H1 (cell line): ENCODE data around the gene LAMB3. TPM values are rescaled to one million over a fixed set of nuclear protein-coding genes. Genes with fewer than 3 reads are reported as not detected.

Experiments used
- CTCF ChIA-PET: fragments of 300-600 bp; sonication (Branson Sonifier 250); formaldehyde crosslinking; loops from one replicate; lab custom pipeline; 2021; ENCODE audit not compliant: partially characterized antibody; lab: Charles Lee
- POLR2A ChIA-PET: fragments of 300-600 bp; sonication (Branson Sonifier 250); formaldehyde crosslinking; loops from one replicate; lab custom pipeline; 2021; ENCODE audit warnings: inconsistent platforms; ENCODE audit not compliant: partially characterized antibody; lab: Charles Lee
- DNase-seq, 2 experiments: peaks; one replicate each; pipeline versions ENCODE4 v3.0.0 to v3.0.0-alpha.2; 2010 to 2022; ENCODE audit warnings: low spot score in 2 of 2, low read depth in 1 of 2, mixed read lengths in 1 of 2
- FAIRE-seq: peaks from 2 replicates; lab custom pipeline; 2011; peaks lifted over from hg19 to GRCh38; lab: Jason Lieb, UNC
- H2AFZ ChIP-seq: 2 replicates; pipeline ENCODE4 v1.8.1; 2012; ENCODE audit warnings: low read length, inconsistent platforms
- H2AK5ac ChIP-seq: 2 replicates; pipeline ENCODE4 v1.6.1; 2013; ENCODE audit warnings: low read depth, low read length
- H2BK120ac ChIP-seq: replicated peaks from 2 replicates; pipeline ENCODE3; 2013; ENCODE audit warnings: low read depth, low read length, inconsistent platforms
- H2BK12ac ChIP-seq: 2 replicates; pipeline ENCODE4 v1.6.1; 2013; ENCODE audit warnings: low read depth, low read length
- H2BK15ac ChIP-seq: 2 replicates; pipeline ENCODE4 v1.6.1; 2013; ENCODE audit warnings: low read length
- H2BK20ac ChIP-seq: 2 replicates; pipeline ENCODE4 v1.6.1; 2013; ENCODE audit warnings: low read length
- H2BK5ac ChIP-seq: 2 replicates; pipeline ENCODE4 v1.6.1; 2013; ENCODE audit warnings: low read depth, low read length
- H3K14ac ChIP-seq: 2 replicates; pipeline ENCODE4 v1.6.1; 2013; ENCODE audit warnings: inconsistent platforms; ENCODE audit not compliant: insufficient read length
- H3K18ac ChIP-seq: 2 replicates; pipeline ENCODE4 v1.6.1; 2013; ENCODE audit warnings: low read length; ENCODE audit errors: extremely low read depth
- H3K23ac ChIP-seq: 2 replicates; pipeline ENCODE4 v1.6.1; 2013; ENCODE audit warnings: inconsistent platforms; ENCODE audit not compliant: insufficient read length
- H3K23me2 ChIP-seq: 2 replicates; pipeline ENCODE4 v1.6.1; 2013; ENCODE audit warnings: low read depth, low read length
- H3K27ac ChIP-seq: 2 replicates; pipeline ENCODE4 v1.6.1; 2011; ENCODE audit warnings: low read depth, low read length, inconsistent platforms
- H3K27me3 ChIP-seq, 4 experiments: replicated peaks in 1 of 4; 1 replicate in 1 of 4; 2 replicates in 3 of 4; pipeline versions ENCODE4 v1.6.1 to v1.8.1; 2011 to 2013; ENCODE audit warnings: low read length in 3 of 4, mild to moderate bottlenecking in 3 of 4, inconsistent platforms in 2 of 4, mixed read lengths in 2 of 4, moderate library complexity in 1 of 4; ENCODE audit not compliant: control insufficient read depth in 3 of 4, insufficient read depth in 3 of 4; ENCODE audit errors: extremely low read depth in 1 of 4
- H3K36me3 ChIP-seq, 4 experiments: 2 replicates each; pipeline versions ENCODE4 v1.6.1 to v1.8.1; 2011 to 2013; ENCODE audit warnings: mild to moderate bottlenecking in 4 of 4, low read length in 3 of 4, moderate library complexity in 2 of 4, control low read depth in 1 of 4, inconsistent platforms in 1 of 4; ENCODE audit not compliant: insufficient read depth in 4 of 4, control insufficient read depth in 2 of 4
- H3K4ac ChIP-seq: replicated peaks from 2 replicates; pipeline ENCODE3; 2013; ENCODE audit warnings: low read length, low read depth, mixed read lengths, inconsistent platforms; ENCODE audit not compliant: insufficient read length
- H3K4me1 ChIP-seq, 4 experiments: replicated peaks in 1 of 4; 1 replicate in 1 of 4; 2 replicates in 3 of 4; pipeline versions ENCODE4 v1.6.1 to v1.8.1; 2011 to 2013; ENCODE audit warnings: low read length in 3 of 4, inconsistent platforms in 2 of 4, mixed read lengths in 1 of 4; ENCODE audit not compliant: insufficient read depth in 4 of 4, control insufficient read depth in 3 of 4
- H3K4me2 ChIP-seq, 2 experiments: 2 replicates each; pipeline versions ENCODE4 v1.6.1 to v1.8.1; 2011 to 2013; ENCODE audit warnings: low read depth in 2 of 2, low read length in 2 of 2, control low read depth in 1 of 2, inconsistent platforms in 1 of 2, mild to moderate bottlenecking in 1 of 2; ENCODE audit not compliant: insufficient read depth in 1 of 2
- H3K4me3 ChIP-seq, 4 experiments: fragments of 200-600, 300-600 bp in 1 of 4; sonication (generic), shearing (Covaris generic), sonication (Bioruptor Twin) in 1 of 4; 2 replicates each; pipeline versions ENCODE4 v1.5.1 to v1.8.1; 2011 to 2016; ENCODE audit warnings: low read length in 4 of 4, low read depth in 3 of 4, control low read depth in 2 of 4, inconsistent platforms in 2 of 4, mild to moderate bottlenecking in 2 of 4, mixed read lengths in 1 of 4, moderate library complexity in 1 of 4; ENCODE audit not compliant: insufficient read depth in 2 of 4; ENCODE audit errors: extremely low read depth in 1 of 4
- H3K56ac ChIP-seq: replicated peaks from 2 replicates; pipeline ENCODE3; 2013; ENCODE audit warnings: low read depth, mild to moderate bottlenecking, mixed read lengths, low read length, inconsistent platforms; ENCODE audit not compliant: insufficient read length
- H3K79me1 ChIP-seq: 2 replicates; pipeline ENCODE4 v1.6.1; 2013; ENCODE audit warnings: low read depth, low read length, control low read depth
- H3K79me2 ChIP-seq, 2 experiments: 2 replicates each; pipeline versions ENCODE4 v1.6.1 to v1.8.1; 2012 to 2013; ENCODE audit warnings: low read length in 2 of 2, mild to moderate bottlenecking in 2 of 2, inconsistent platforms in 1 of 2; ENCODE audit not compliant: insufficient read depth in 2 of 2, control insufficient read depth in 1 of 2
- H3K9ac ChIP-seq, 4 experiments: replicated peaks in 1 of 4; 1 replicate in 1 of 4; 2 replicates in 3 of 4; pipeline versions ENCODE4 v1.6.1 to v1.8.1; 2011 to 2013; ENCODE audit warnings: low read depth in 3 of 4, low read length in 3 of 4, control low read depth in 2 of 4, mild to moderate bottlenecking in 2 of 4, moderate library complexity in 2 of 4, inconsistent platforms in 1 of 4; ENCODE audit errors: extremely low read depth in 1 of 4
- H3K9me3 ChIP-seq, 2 experiments: 2 replicates each; pipeline versions ENCODE4 v1.6.1 to v1.8.1; 2012 to 2013; ENCODE audit warnings: mild to moderate bottlenecking in 2 of 2, moderate library complexity in 2 of 2, control low read depth in 1 of 2, inconsistent platforms in 1 of 2, low read depth in 1 of 2, low read length in 1 of 2, mixed read lengths in 1 of 2; ENCODE audit not compliant: insufficient read depth in 2 of 2
- H4K20me1 ChIP-seq, 2 experiments: replicated peaks in 1 of 2; 2 replicates each; pipeline versions ENCODE3 to v1.8.1; 2011 to 2013; ENCODE audit warnings: inconsistent platforms in 2 of 2, low read length in 2 of 2, mild to moderate bottlenecking in 1 of 2; ENCODE audit not compliant: insufficient read depth in 2 of 2, control insufficient read depth in 1 of 2
- H4K5ac ChIP-seq: 2 replicates; pipeline ENCODE4 v1.6.1; 2013; ENCODE audit warnings: low read length, low read depth, mixed read lengths, inconsistent platforms; ENCODE audit not compliant: insufficient read length
- H4K8ac ChIP-seq: 2 replicates; pipeline ENCODE4 v1.8.0; 2013; ENCODE audit warnings: mild to moderate bottlenecking, moderate library complexity, low read length, inconsistent platforms; ENCODE audit not compliant: insufficient read depth; ENCODE audit errors: extremely low read depth
- H4K91ac ChIP-seq: replicated peaks from 2 replicates; pipeline ENCODE3; 2013; ENCODE audit warnings: low read length, mixed read lengths, inconsistent platforms; ENCODE audit not compliant: insufficient read length
- ATF3 ChIP-seq: IDR thresholded peaks from 2 replicates; pipeline ENCODE4 v1.6.1; 2011; ENCODE audit warnings: low read depth, mild to moderate bottlenecking, low read length; ENCODE audit not compliant: insufficient read depth
- CBX5 ChIP-seq: fragments of 300-800, 300-1000 bp; sonication (generic); IDR thresholded peaks from 2 replicates; pipeline ENCODE4 v1.7.1; 2016; ENCODE audit warnings: antibody characterized with exemption, low read length, low read depth
- CEBPB ChIP-seq: IDR thresholded peaks from 2 replicates; pipeline ENCODE4 v1.6.1; 2012; ENCODE audit warnings: low read depth, low read length
- CREB1 ChIP-seq: IDR thresholded peaks from 2 replicates; pipeline ENCODE4 v1.6.1; 2012; ENCODE audit warnings: inconsistent platforms
- CTBP2 ChIP-seq: IDR thresholded peaks from 2 replicates; pipeline ENCODE4 v1.7.0; 2011; ENCODE audit warnings: borderline replicate concordance, mild to moderate bottlenecking, moderate library complexity, mixed read lengths, low read length; ENCODE audit not compliant: insufficient read depth, insufficient read length
- HDAC6 ChIP-seq: IDR thresholded peaks from one replicate; pipeline ENCODE4 v1.7.1; 2012; ENCODE audit warnings: low read depth, mild to moderate bottlenecking, inconsistent platforms, low read length, moderate library complexity
- NRF1 ChIP-seq: IDR thresholded peaks from 2 replicates; pipeline ENCODE4 v1.6.1; 2011; ENCODE audit warnings: mild to moderate bottlenecking, low read depth, low read length, improper control_type of control experiment
- PHF8 ChIP-seq: fragments of 200-600 bp; sonication (generic); conservative IDR thresholded peaks from 2 replicates; pipeline ENCODE4 v1.7.1; 2012; ENCODE audit warnings: low read depth, mild to moderate bottlenecking, inconsistent platforms, low read length, moderate library complexity
- POLR2A ChIP-seq, 2 experiments: IDR thresholded peaks; 1 replicate in 1 of 2; 2 replicates in 1 of 2; pipeline ENCODE4 v1.6.1; 2011; ENCODE audit warnings: low read depth in 2 of 2, low read length in 2 of 2, mild to moderate bottlenecking in 2 of 2; ENCODE audit errors: control extremely low read depth in 1 of 2
- POU5F1 ChIP-seq: IDR thresholded peaks from 2 replicates; pipeline ENCODE4 v1.6.1; 2011; ENCODE audit warnings: low read depth, mild to moderate bottlenecking, low read length, moderate library complexity
- RFX5 ChIP-seq: IDR thresholded peaks from 2 replicates; pipeline ENCODE4 v1.6.1; 2011; ENCODE audit warnings: low read depth, low read length, improper control_type of control experiment, borderline replicate concordance
- RNF2 ChIP-seq: fragments of 200-900, 300-1000 bp; sonication (generic); IDR thresholded peaks from 2 replicates; pipeline ENCODE4 v1.7.1; 2016; ENCODE audit warnings: borderline replicate concordance, low read depth, mild to moderate bottlenecking, antibody characterized with exemption, low read length; ENCODE audit not compliant: poor library complexity, severe bottlenecking; ENCODE audit errors: missing control alignments
- TCF12 ChIP-seq: IDR thresholded peaks from 2 replicates; pipeline ENCODE4 v1.6.1; 2011; ENCODE audit warnings: low read depth, mild to moderate bottlenecking, low read length
- YY1 ChIP-seq: IDR thresholded peaks from 2 replicates; pipeline ENCODE4 v1.6.1; 2011; ENCODE audit warnings: low read depth, mild to moderate bottlenecking, low read length
- WGBS, 2 experiments: shearing (Covaris generic) in 1 of 2; methylation state at CpG; one replicate each; pipeline versions ENCODE4 v1.1.6 to v1.1.7; 2013 to 2015; ENCODE audit warnings: low lambda C conversion rate in 2 of 2, mixed read lengths in 2 of 2, inconsistent platforms in 1 of 2, low coverage in 1 of 2, missing lambda C conversion rate in 1 of 2; ENCODE audit not compliant: insufficient replicate concordance in 2 of 2, insufficient coverage in 1 of 2, insufficient read length in 1 of 2; ENCODE audit errors: extremely low coverage in 1 of 2, missing lambda C conversion rate in 1 of 2; 5-methylcytosine and 5-hydroxymethylcytosine counted together
- polyA plus RNA-seq, 7 experiments: library from polyadenylated mRNA; depleted of rRNA in 3 of 7; stranded (reverse) in 5 of 7; unstranded in 2 of 7; fragments of >200 nt in 5 of 7; fragments of 200-250 nt in 2 of 7; gene quantifications; 1 replicate in 5 of 7; 2 replicates in 1 of 7; 4 replicates in 1 of 7; pipeline versions ENCODE4 v1.2.1 to v1.2.3, GENCODE V29; 2011 to 2013; ENCODE audit warnings: missing spikeins in 2 of 7, mixed read lengths in 2 of 7
- total RNA-seq: library from RNA; stranded (reverse); fragmentation: NEBNext Ultra II Directional; extraction: Animal tissue kit (Norgen Biotek cat#: 25700); gene quantifications from 2 replicates; pipeline ENCODE4 v1.2.1, GENCODE V29; 2021

The LAMB3 gene
- total and polyA plus RNA-seq, 2 of the 8 experiments (the other 6 are each of a cell fraction or from before 2014, with no cell fraction given), result 0.45 to 0.50 TPM

- H3K56ac ChIP-seq, result no peak overlapping the region
- no peaks in the 10 kb centered on the region for H3K27me3 ChIP-seq
- no peak overlapping the region for H3K9ac ChIP-seq
- H3K18ac ChIP-seq, result no peak overlapping the region
- no peak overlapping the region for H3K4me3 ChIP-seq
- no peak overlapping the region for H2BK120ac ChIP-seq
- no peak overlapping the region for H3K4me2 ChIP-seq
- H3K36me3 ChIP-seq, result no peaks in the 10 kb centered on the region
- DNase-seq (no peak), FAIRE-seq (no peak)
- H3K9me3 ChIP-seq, result no peaks in the 10 kb centered on the region
- no peaks in the 10 kb centered on the region for H3K4me1 ChIP-seq
- H4K20me1 ChIP-seq, result no peaks in the 10 kb centered on the region
- ChIA-PET CTCF (interaction anchor here (1.1 to 2.1 kb wide), 2 partner anchors 14 to 61 kb away, joined by 3 to 7 read pairs; partner anchors contain the start of gene LAMB3), POLR2A (interaction anchor here (1.2 kb wide), 1 partner anchor 8 kb away, joined by 4 read pairs; the partner anchor contains the start of gene G0S2)
- WGBS, 2 experiments, result 83% methylated on average over 1 of the region's 1 CpG; no CpG with 5 or more reads in 1 of the 2 experiments
- no peak overlapping the region for H2BK15ac ChIP-seq
- H4K5ac ChIP-seq, result no peak overlapping the region
- no peak overlapping the region for H2AK5ac ChIP-seq
- no peak overlapping the region for H4K8ac ChIP-seq
- H3K27ac ChIP-seq, result no peak overlapping the region
- H3K14ac ChIP-seq, result no peak overlapping the region
- H2AFZ ChIP-seq, result no peak overlapping the region
- H3K23ac ChIP-seq, result no peak overlapping the region
- no peak overlapping the region for H2BK5ac ChIP-seq
- H3K23me2 ChIP-seq, result no peaks in the 10 kb centered on the region
- no peak overlapping the region for H3K4ac ChIP-seq
- H2BK12ac ChIP-seq, result no peak overlapping the region
- H3K79me1 ChIP-seq, result no peaks in the 10 kb centered on the region
- no peak overlapping the region for H2BK20ac ChIP-seq
- H3K79me2 ChIP-seq, result no peaks in the 10 kb centered on the region
- H4K91ac ChIP-seq, result no peak overlapping the region
- TF ChIP-seq TCF12 (no peak), CTBP2 (no peak), CBX5 (no peak), POLR2A (IDR thresholded peaks at IDR 0.05; ENCODE audit: control extremely low read depth in 1 of 2, low read depth in 2 of 2, low read length in 2 of 2) (no peak), RNF2 (no peak), POU5F1 (no peak), HDAC6 (no peak), ATF3 (no peak), NRF1 (no peak), YY1 (no peak), CREB1 (no peak), RFX5 (no peak), PHF8 (no peak), CEBPB (no peak)
Measured at GRCh38 chr1:209667103-209667502, 14.9 kb upstream of the LAMB3 start.
